Measurements from ENCODE around the gene MINDY4B.
A peak's percentile ranks its signal among the peaks of the same experiment; 100 is the strongest.

MINDY4B gene

DNA sequence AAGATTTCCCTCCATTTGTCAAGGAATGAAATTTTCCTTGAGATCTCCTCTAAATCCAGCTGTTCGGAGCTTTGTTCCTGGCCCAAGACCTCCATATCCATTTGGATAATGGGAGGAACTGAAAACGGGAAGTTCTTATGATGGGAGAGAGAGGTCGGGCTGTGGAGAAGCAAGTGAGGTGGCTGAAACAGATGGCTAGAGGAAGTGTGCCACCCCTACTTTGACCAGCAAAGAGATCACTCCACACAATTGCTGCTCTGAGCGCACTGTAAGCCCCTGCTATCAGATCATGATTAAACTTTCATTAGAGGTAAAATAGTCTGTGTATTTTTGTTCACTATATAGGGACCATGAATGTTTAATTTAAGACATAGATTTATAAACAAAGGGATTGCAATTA, at the start of gene MINDY4B:
MINDY4B (minus strand) TSS at position 101 of the 400 bp plus-strand sequence; CDS start at position 101, 0 bp downstream.
- no peak for DNase-seq

DNA sequence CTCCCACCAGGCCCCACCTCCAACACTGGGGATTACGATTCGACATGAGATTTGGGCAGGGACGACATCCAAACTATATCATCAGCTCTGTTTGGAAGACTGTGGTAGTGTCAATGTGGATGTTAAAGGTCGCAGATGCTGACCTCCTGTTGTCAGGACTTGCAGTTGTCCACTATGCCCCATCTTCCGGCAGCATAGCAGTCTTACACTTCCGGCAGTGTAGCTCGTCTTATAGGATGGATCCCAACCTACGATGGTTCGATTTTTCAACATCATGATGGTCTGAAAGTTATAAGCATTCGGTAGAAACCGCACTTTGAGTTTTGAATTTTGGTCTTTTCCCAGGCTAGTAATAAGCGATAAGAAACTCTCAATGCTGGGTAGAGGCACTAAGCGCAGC, 46.7 kb upstream of the MINDY4B start:
- DNase-seq: no peak

DNA sequence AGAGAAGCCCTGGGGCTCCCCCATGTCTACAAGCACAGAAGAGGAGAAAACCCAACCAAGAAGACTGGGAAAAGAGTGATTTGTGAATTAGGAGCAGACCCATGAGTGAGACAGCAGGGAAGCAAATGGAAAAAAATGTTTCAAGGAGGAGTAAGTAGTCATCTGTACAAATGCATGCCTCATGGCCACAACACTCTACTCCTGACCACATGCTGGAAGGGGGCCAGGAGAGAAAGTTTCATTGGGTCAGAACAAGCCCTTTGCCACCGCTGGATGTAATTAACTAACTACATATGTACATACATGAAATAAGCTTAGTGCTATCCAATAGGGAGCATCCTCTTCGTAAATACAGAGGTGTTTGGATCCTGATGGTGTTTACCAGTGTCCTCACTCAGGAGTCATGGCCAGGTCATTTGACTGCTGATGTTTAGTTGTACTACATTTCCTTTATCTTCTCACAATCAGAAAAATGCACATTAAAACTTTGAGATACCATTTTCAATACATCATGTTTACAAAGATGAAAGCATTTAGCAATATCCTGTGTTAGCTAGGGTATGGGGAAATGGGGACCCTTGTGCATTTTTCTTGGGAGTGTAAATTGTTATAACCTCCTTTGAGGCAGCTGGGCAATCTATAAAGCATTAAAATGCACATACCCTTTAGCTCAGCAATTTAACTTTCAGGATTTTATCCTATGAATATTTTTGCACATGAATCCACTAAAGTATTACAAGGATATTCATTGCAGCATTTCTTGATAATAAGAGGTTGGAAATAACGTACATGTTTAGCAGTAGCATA, 40.2 kb upstream of the MINDY4B start:
- DNase-seq: no peak

DNA sequence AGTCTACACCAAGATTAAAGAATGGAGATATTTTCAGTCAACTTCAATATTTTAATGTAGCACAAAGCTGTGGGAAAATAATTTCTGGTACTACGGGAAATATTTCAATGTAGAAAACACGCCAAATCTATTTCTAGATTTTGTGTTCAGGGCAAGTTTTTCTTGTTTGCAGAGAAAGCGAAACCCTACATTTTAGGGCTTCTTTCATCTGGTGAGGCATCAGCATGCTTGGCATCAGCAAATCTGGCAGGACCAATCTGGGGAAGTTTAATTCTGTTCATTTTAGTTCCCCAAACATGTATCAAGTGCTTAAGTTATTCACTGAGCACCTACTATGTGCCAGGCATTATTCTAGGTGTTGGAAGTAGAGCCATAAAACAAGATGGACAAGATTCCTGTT, 37.0 kb upstream of the MINDY4B start:
- no peak for DNase-seq

DNA sequence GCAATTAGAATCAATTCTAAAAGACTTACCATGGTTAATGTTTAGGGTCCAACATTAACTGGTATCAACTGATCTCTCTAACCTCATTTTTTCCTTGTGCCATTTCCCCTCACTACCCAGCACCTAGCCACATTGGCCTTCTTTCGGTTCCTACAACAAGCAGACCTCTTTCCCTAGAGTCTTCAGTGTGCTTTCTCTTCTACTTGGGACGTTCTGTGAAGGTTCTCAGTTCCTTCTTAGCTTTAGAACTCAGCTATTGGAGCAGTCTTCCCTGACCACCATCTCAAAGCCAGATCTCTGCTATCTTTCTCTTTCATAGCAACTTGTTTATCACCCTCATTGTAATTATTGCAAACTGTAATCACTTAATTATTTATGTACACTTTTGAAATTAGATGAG, 31.5 kb upstream of the MINDY4B start:
- no peak for DNase-seq

DNA sequence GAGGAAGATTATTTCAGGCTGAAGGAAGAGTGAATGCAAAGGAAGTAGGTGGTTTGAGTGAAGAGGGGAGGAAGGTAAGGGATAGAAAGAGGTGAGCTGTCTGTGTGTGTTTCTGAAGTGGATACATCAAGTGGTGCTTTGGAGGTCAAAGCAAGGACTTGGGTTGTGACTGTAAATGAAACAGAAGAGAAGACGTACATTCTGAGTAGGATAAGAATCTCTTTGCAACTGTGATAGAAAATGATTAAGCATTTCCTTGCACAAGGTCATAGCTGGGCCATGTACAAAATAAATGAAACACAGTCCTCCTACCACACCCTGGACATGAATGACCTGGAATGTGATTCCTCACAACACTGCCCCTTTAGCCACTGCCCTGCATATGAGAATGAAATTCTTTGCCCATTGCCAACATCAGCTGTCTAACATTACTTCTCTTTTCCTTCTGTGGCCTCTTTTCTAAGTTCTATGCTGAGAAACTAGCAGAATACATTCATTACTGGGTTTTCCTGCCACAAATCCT, 28.3 kb upstream of the MINDY4B start:
- DNase-seq: no peak

DNA sequence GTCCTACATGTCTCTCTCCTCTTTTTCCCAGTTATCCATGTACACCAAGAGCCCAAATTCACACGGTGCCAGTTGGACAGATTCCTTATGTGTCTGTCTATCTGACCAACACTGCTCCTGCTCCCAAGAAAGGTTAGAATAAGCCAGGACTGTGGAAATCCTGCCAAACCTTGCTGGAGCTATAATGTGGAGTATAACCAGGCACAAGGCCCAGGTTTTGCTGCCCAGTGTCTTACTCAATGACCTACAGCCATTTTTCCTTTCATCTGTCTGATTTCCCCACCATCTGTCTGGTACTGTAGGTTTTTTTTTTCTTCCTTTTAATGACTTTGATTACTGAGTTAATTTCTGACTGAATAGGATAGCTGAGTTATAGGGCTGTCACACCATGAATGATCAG, 26.5 kb upstream of the MINDY4B start:
- DNase-seq: no peak

DNA sequence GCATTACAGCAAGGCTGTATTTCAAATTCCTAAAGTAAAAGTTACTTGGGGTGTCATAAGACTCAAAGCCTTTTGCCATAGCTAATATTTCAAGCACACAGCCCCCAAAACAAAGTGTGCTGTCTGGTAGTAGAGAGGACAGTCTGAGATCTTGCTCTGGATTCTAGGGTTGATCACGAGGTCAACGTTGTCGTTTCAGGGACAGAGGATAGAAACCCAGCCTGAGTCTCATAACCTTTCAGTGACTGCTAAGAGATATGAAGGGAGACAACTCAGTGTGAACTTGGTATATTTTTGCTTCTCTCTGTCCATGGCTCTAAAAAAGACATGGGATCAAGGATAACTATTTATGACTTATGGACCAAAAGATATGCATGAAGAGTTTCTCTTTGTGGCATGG, 25.6 kb upstream of the MINDY4B start:
- no peak for DNase-seq

DNA sequence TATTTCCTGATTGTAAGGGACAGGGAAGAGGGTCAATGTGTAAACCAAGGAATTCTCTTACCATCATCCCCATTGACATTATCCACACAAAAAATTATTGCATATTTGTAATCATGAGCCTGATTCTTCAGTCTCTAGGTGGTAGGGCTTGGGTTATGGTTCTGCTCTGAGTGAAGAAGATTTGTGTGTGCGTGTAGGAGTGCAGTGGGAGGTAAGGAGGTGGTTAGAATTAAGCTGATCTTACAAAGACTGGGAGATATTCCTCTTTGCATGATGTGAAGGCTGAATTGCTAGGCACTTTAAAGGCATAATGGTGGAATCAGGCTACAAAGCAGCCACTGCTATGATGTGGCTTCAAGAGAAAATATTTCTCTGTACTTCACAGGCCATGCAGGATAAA, 23.0 kb upstream of the MINDY4B start:
- no peak for DNase-seq

DNA sequence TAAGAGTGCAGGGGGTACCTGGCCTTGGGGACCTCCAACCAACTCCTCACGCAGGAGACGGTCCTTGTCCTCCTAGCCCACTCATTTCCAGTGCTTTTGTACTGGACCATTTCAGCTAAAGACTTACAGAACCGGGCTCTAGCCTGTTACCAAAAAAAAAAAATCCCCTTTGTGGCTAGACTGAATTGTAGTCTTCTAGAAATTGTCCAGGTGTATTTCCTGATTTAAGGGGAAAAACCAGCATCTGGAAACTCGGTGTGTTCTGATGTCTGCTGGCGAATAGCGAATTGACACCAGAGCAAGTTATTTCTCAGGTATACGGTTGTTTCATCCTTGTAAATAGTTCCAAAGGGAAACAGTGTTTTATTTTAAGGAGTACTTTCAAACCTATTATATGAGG, 21.1 kb upstream of the MINDY4B start:
- DNase-seq: no peak

DNA sequence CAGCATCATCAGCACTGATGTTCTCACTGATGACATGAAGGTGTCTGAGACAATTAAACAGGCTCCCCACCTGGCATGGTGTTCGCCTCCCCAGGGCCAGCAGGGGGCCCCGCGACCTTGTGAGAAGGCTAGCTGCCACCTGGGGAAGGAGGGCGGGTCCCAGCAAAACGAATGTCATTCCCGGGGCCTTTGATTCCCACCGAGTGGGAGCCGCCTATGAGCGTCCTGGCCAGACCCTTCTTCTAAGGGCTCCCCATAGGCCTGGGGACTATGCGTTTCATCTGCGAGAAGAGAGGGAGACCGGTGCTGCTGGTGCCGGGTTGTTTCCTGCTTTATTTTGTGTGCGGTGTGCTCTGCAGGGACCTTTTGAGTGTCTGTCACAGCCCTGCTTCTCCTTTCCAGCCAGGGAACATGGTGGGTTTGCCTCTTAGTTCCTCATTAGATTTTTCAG, 20.5 kb upstream of the MINDY4B start:
- peak; percentile 45 for DNase-seq

DNA sequence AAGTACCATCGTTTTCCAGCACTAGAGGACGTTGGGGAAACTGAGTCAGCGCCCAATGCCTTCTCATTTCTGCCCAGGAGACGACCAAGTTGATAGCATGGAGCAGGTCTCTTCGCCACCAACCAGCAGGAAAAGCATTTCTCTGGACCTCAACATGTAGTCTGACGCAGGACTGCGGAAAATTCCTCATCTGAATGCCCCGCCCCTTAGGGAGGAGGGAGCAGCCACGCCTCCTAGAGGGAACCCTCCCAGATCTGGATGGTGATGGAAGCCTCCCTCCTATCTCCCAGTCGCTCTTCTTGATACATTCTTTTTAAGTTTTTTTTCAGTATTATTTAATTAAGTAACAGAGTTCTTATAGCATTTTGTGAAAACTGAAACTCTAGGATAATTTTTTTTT, 17.4 kb upstream of the MINDY4B start:
- DNase-seq: no peak

DNA sequence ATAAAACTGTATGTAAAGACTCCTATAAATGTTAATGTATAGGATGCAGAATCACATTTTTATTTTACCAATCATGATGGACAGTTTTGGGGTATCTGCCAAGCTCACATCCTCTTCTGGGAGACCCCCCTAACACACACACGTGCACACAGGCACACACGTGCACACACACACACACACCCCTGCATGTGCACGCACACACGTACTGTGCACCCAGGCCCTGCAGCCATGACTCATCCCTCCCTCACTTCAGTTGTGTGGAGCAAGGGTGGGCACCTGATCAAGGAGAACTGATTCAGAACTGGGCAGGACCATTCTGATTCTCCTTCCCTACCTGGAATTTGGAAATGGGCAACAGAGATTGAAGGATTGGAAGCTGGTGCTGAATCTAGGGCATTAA, 16.0 kb upstream of the MINDY4B start:
- DNase-seq: no peak

DNA sequence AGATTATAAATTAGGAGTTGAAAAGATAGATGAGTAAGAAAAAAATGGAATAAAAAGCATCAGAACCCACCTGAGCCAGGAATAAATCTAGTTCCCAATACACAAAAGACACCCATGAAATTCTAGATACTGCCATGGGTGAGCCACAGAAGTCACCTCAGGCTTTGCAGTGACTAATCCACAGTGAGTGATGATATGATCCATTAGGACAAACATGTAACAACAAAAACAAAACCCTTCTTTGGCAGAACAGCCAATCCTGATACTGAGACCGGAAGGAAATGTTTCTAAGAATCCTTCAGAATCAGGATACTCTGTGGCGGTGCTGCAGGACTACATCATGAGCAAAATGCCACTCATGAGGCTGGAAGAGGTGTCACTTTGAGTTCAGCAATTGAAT, 15.0 kb upstream of the MINDY4B start:
- DNase-seq: no peak

DNA sequence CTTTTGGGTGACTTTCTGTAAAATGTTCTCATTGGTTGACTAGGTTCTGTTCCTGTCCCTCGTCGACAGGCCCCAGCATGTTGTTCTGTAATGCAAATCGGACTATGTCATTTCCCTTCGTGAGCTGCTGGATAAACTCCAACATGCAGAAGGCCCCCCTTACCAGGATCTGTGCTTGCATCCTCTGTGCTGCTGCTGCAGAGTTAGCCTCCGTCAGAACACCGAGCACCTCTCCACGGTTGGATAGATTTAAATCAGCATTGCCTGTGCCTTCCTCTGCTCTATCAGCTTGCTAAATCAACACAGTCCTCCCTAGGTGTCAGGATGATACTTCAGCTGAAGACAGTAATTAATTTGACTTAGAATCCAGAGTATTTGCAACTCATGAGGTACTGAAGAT, 12.7 kb upstream of the MINDY4B start:
- DNase-seq: peak; percentile 56

DNA sequence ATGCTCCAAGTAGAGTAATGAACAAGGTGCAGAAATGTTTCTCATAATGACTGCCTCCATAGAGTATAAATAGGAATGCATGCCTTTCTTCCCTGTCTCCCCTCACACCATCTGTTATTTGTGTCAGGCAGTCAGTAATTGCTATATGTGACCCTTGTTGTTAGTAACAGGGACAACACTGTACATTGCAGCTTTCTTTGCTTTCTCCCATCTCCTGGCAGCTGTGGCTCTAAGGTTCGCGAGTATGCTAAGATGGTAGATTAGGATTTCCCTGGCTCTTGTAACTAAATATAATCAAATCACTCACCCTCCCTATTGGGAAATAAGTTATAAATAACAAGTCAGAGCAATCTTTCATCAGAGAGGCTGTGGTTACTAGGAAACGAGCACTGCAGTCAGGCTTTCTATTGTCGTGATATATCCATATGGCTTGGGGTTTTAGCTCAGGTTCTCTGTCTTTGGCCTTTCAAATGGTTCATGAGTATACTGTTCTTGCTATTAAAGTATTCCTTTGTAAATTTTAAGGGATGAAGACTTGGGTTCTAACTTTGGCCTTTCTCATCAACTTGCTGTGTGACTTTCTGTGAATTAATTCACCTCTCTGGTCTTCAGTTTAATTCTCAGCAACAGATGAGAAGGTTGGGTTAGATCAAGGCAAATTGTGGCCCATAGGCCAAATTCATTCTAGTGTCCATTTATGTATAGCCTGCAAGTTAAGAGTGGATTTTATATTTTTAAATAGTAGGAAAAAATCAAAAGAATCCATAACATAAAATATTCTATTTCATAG, 8.1 kb upstream of the MINDY4B start:
- DNase-seq: no peak

DNA sequence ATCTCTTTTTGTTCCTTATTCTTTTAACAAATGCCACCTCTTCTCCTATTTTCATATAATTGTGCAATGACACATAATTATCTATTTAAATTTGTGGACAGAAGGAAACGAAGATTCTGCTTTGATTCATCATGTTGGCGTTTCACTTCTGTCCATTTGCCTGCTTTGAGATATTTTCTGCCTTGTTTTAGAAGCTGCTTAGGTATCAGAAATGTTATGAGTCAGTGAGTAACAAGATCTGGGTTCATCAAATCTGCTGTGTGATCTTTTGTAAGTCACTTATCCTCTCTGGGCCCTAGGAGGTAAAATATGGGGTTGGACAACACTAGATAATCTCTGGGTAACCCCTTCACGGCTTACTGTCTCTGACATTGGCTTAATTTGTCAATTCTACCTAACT, 7.3 kb upstream of the MINDY4B start:
- DNase-seq: no peak

DNA sequence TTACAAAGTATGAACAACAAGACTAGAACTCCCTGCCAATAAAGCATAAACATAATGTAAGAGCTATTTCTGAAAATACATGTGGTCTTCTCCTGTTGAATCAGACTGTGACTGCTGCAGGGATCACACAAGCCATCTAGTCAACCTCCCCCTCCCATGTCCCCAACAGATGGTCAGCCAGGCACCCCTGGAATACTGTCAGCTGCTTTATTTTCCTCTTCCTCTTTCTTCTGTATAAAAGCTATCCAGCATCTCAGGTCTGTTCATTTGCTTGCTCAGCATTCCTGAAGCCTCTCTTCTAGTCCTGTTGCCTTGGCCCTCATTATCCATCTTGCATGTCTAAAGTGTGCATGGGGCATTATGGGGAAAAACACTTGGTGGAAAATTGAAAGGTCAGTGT, 6.5 kb upstream of the MINDY4B start:
- DNase-seq: no peak

DNA sequence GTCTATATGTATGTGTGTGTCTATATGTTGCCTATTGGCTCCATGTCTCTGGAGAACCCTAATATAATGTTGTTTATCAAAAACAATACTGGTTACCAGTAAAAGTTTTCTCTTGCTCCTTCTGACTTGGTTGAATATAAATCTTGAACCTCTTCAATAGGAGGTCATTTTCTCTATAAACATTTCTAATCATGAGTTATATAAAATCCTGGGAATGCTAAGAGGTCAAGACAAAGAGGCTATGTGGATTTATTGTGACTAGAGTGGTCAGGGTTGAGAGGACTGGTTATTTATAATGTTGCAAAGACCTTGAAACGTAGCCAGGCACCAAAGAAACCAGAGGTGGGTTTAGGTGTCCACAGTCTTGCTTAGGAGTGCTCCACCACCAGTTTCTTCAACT, 1.2 kb upstream of the MINDY4B start:
- DNase-seq: no peak

DNA sequence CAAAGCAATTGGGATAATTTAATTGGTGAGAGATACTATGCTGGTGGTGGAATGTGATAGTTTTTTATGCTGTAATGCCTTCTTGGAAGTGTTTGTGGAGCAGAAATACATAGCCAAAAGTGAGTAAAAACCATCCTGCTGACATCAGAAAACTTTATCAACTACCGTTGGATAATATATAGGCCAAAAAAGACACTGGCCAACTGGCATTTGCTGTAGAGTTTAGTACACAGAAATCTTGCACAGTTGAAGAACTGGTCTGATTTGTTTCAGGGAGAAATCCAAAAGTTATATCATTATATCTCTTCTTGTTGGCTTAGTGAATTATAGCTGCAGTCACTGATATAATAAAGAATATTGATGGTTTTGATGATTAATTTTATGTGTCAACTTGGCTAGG, 507 bp upstream of the MINDY4B start:
- no peak for DNase-seq

DNA sequence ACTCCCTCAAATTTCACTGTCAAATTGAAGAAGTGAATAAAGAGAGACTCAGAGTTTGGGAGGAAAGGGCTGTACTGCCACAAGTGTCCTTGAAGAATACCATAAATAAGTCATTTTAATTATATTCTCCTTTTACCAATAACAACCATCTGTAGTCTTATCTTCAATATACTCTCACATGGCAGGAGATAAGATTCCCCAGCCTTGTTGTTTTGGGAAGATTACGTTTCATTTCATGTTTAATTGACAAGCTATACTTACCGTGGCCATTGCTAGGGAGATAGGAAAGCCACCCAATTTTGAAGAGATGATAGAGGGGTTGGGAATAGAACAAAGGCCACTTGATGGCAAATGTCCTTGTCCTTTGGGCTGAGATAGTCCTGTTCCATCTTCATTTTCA, 2.3 kb downstream of the MINDY4B start:
- DNase-seq: no peak

DNA sequence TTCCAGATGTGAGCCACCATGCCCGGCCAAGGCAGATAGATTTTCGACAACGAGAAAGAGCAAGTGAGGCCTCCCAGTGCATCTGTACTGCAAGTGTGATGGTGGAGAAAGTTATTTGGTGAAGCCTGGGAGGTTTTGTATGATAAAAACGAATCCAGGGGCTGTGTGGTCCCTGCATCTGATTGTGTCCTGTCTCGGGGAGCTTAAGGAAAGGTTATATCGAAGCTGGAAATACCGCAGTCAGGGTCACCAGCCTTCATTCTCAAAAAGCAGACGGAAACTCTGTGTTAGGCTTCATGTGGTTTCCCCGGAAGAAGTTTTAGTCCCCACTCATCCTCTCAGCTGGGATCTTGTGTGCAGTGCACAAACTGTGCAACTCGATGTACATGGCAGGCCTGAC, 3.4 kb downstream of the MINDY4B start:
- DNase-seq: no peak

DNA sequence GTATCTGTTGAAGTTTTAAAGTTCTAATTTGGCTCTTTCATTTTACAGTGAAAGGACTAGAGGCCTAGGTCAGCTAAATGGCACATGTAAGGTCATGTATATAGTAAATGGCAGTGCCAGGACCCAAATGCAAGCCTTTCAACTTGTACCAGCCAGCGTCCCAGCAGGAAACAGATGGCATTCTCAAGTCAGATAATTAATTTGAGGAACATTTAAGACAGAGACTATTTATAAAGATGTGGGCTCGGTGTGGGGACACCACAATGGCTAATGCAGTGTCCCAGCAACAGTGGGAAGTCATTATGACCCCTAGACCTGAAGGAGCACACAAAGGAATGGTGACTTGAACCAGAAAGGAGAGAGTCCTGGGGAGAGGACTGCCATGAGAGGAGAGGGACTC, 6.1 kb downstream of the MINDY4B start:
- DNase-seq: no peak

DNA sequence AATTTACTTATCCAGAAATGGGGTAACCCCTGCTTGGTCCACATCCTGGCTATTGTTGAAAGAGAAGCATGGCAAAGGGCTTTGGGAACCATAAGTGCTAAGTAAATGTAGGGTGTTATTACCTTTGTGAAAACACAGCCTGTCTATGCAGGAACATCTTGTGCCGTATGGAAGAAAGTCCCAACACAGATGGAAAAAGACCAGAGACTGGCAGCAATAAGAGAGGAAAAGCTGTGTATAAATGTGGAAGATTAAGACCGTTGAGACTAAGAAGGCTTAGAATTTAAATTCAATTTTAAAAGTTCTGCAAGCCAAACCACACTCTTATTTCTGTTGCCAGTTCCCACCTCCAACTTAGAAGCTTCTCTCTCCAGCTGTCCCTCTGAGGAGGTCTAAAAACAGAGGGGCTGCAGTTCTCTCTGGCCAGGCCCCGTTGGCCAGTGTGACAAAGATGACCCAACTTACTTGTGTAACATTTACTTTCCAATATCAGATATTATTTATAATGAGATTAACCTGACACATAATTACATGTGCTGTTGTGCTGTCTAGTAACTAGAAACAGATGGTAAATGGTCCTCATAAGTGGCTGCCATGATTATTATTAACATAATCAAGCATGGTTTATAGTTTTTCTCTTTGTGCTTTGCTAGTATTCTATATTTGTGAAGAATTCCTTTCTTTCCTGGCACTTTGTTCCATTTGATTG, 7.0 kb downstream of the MINDY4B start:
- no peak for DNase-seq
